CD14-positive monocyte (primary cell): ENCODE results near the gene FAM193A. TPM values are rescaled to one million over a fixed set of nuclear protein-coding genes. Genes with fewer than 3 reads are reported as not detected.
"Not testable (repeated sequence)": the region's sequence is repeated elsewhere in the genome, so short reads cannot be mapped to it uniquely, and the experiment has no call there.

Experiments
- DNase-seq, 3 donors: peaks; one replicate each; pipeline ENCODE4 v3.0.0-alpha.2; 2011 to 2022
- H2AFZ ChIP-seq: 2 replicates; pipeline ENCODE4 v1.6.0; 2012; ENCODE audit warnings: mild to moderate bottlenecking, low read depth, low read length, inconsistent platforms; ENCODE audit not compliant: insufficient read depth, poor library complexity, severe bottlenecking
- H3K27ac ChIP-seq, 2 donors: 1 replicate in 1 of 2; 2 replicates in 1 of 2; pipeline ENCODE4 v1.5.1; 2012 to 2013; ENCODE audit warnings: low read length in 2 of 2, control low read depth in 1 of 2, inconsistent platforms in 1 of 2, low read depth in 1 of 2, mild to moderate bottlenecking in 1 of 2
- H3K27me3 ChIP-seq, 2 donors: one replicate each; pipeline versions ENCODE4 v1.6.0 to v1.6.1; 2011 to 2013; ENCODE audit warnings: low read length in 2 of 2; ENCODE audit not compliant: control insufficient read depth in 2 of 2, insufficient read depth in 2 of 2
- H3K36me3 ChIP-seq, 2 donors: replicated peaks in 1 of 2; 1 replicate in 1 of 2; 2 replicates in 1 of 2; pipeline versions ENCODE4 v1.5.1 to v1.6.1; 2012 to 2013; ENCODE audit warnings: low read length in 2 of 2, control low read depth in 1 of 2, inconsistent platforms in 1 of 2, mild to moderate bottlenecking in 1 of 2; ENCODE audit not compliant: insufficient read depth in 2 of 2, control insufficient read depth in 1 of 2
- H3K4me1 ChIP-seq, 2 donors: 1 replicate in 1 of 2; 2 replicates in 1 of 2; pipeline versions ENCODE4 v1.5.1 to v1.6.1; 2012 to 2013; ENCODE audit warnings: low read length in 2 of 2, control low read depth in 1 of 2, inconsistent platforms in 1 of 2, mild to moderate bottlenecking in 1 of 2, moderate library complexity in 1 of 2; ENCODE audit not compliant: insufficient read depth in 2 of 2, control insufficient read depth in 1 of 2
- H3K4me2 ChIP-seq: replicated peaks from 2 replicates; pipeline ENCODE3; 2012; ENCODE audit warnings: low read length, moderate library complexity, mild to moderate bottlenecking; ENCODE audit not compliant: poor library complexity, severe bottlenecking; ENCODE audit errors: extremely low read depth
- H3K4me3 ChIP-seq, 3 experiments: fragments of 200-600 bp in 1 of 3; sonication (generic) in 1 of 3; replicated peaks in 1 of 3; 1 replicate in 2 of 3; 2 replicates in 1 of 3; pipeline ENCODE4 v1.5.1; 2011 to 2013; ENCODE audit warnings: low read length in 3 of 3, mild to moderate bottlenecking in 3 of 3, control low read depth in 2 of 3, low read depth in 2 of 3, inconsistent platforms in 1 of 3, moderate library complexity in 1 of 3
- H3K79me2 ChIP-seq: 2 replicates; pipeline ENCODE4 v1.6.0; 2012; ENCODE audit warnings: mild to moderate bottlenecking, control low read depth, inconsistent platforms, low read length, moderate library complexity; ENCODE audit not compliant: insufficient read depth
- H3K9ac ChIP-seq: 2 replicates; pipeline ENCODE4 v1.6.0; 2017; ENCODE audit warnings: low read length, mild to moderate bottlenecking; ENCODE audit not compliant: insufficient read depth, poor library complexity, severe bottlenecking
- H3K9me3 ChIP-seq, 2 donors: replicated peaks in 1 of 2; 1 replicate in 1 of 2; 2 replicates in 1 of 2; pipeline versions ENCODE4 v1.5.1 to v1.6.1; 2012 to 2013; ENCODE audit warnings: low read length in 2 of 2, control low read depth in 1 of 2; ENCODE audit not compliant: control insufficient read depth in 1 of 2, insufficient read depth in 1 of 2
- H4K20me1 ChIP-seq: 2 replicates; pipeline ENCODE4 v1.6.0; 2012; ENCODE audit warnings: mild to moderate bottlenecking, low read length, control low read depth, moderate library complexity; ENCODE audit not compliant: insufficient read depth
- H3K27ac Mint-ChIP-seq, 7 donors: one replicate each; pipeline ENCODE4 v1.8.0; 2020; ENCODE audit warnings: mild to moderate bottlenecking in 7 of 7, mixed read lengths in 7 of 7, moderate library complexity in 6 of 7, inconsistent platforms in 2 of 7
- H3K27me3 Mint-ChIP-seq, 3 donors: one replicate each; pipeline ENCODE4 v1.8.0; 2021 to 2022; ENCODE audit warnings: low read depth in 3 of 3, mild to moderate bottlenecking in 3 of 3, mixed read lengths in 3 of 3, moderate library complexity in 3 of 3, inconsistent platforms in 1 of 3
- H3K36me3 Mint-ChIP-seq, 2 donors: one replicate each; pipeline ENCODE4 v1.8.0; 2020; ENCODE audit warnings: mixed read lengths in 2 of 2, inconsistent platforms in 1 of 2, mild to moderate bottlenecking in 1 of 2
- H3K4me1 Mint-ChIP-seq: one replicate; pipeline ENCODE4 v1.8.0; 2020; ENCODE audit warnings: mild to moderate bottlenecking, mixed read lengths
- H3K4me3 Mint-ChIP-seq, 2 donors: one replicate each; pipeline ENCODE4 v1.8.0; 2020; ENCODE audit warnings: mild to moderate bottlenecking in 2 of 2, mixed read lengths in 2 of 2, moderate library complexity in 1 of 2
- H3K9me3 Mint-ChIP-seq, 7 donors: one replicate each; pipeline ENCODE4 v1.8.0; 2020 to 2022; ENCODE audit warnings: mixed read lengths in 7 of 7, mild to moderate bottlenecking in 6 of 7, moderate library complexity in 6 of 7, inconsistent platforms in 2 of 7
- WGBS: methylation state at CpG from one replicate; pipeline ENCODE4 v1.1.5; 2013; ENCODE audit warnings: missing lambda C conversion rate; ENCODE audit not compliant: insufficient coverage; 5-methylcytosine and 5-hydroxymethylcytosine counted together
- intact Hi-C, 2 donors: fragments of 100-400 bp; cut with micrococcal nuclease; formaldehyde crosslinking; loops; one replicate each; pipeline versions ENCODE4 v1.15.0 to v1.15.1; 2023
- polyA plus RNA-seq, 3 donors: library from polyadenylated mRNA; depleted of rRNA in 1 of 3; unstranded in 2 of 3; stranded (reverse) in 1 of 3; fragments of 300-500 nt in 2 of 3; fragments of >200 nt in 1 of 3; fragmentation: Illumina TruSeq in 2 of 3; gene quantifications; 1 replicate in 2 of 3; 2 replicates in 1 of 3; pipeline ENCODE4 v1.2.3, GENCODE V29; 2012 to 2021
- TF ChIP-seq, protein P1 (sequence below): fragments of 200-600 bp; IDR thresholded peaks from one replicate; pipeline ENCODE4 v1.8.0; 2022; ENCODE audit warnings: antibody characterized with exemption, mild to moderate bottlenecking

Gene FAM193A
- polyA plus RNA-seq, 3 donors, result 0.66 to 11.8 (median 0.82) TPM

DNA sequence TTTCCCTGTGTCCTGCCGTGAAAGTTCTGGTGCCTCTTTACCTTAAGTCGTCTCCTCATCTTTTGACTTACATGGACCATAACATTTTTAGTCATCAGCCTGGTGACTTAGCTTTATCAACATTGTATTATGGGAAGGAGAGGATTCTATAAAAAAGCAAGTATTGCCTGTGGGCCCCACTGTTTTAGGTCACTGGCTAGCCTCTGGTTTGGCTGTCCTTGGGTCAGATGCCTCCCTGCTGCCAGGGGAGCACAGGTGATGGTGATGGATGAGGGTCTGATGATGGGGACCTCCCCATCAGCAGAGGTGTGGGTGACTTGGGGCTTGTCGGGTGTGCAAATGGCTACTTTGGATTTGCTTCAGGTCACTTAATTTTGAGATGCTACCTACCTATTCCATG is 51.8 kb downstream of the FAM193A start:
- Histone ChIP-seq H2AFZ (no peak overlapping the region), H4K20me1 (peaks cover 100% of the 10 kb centered on the region), H3K79me2 (peaks cover 98% of the 10 kb centered on the region), H3K4me2 (no peak overlapping the region), H3K27ac (no peak overlapping the region), H3K27me3 (no peaks in the 10 kb centered on the region), H3K4me1 (peaks cover 22 to 27% of the 10 kb centered on the region in 2 donors), H3K9me3 (no peaks in the 10 kb centered on the region), H3K36me3 (no peaks in the 10 kb centered on the region), H3K4me3 (no peak overlapping the region), H3K9ac (no peak overlapping the region)
- 100% methylated on average over 1 of the region's 3 CpGs for whole genome bisulfite sequencing
- no peaks in the 10 kb centered on the region for H3K36me3 Mint-ChIP-seq
- no peak overlapping the region for H3K4me3 Mint-ChIP-seq
- H3K27ac Mint-ChIP-seq, result peak overlapping the region in 1 of 7 donors; percentile 26
- H3K9me3 Mint-ChIP-seq, result no peaks in the 10 kb centered on the region
- intact Hi-C loops, result no loop called here
- peaks cover 1 to 2% (median 1%) of the 10 kb centered on the region in 3 donors for H3K27me3 Mint-ChIP-seq
- peaks cover 37% of the 10 kb centered on the region for H3K4me1 Mint-ChIP-seq
- TF ChIP-seq, protein P1, sequence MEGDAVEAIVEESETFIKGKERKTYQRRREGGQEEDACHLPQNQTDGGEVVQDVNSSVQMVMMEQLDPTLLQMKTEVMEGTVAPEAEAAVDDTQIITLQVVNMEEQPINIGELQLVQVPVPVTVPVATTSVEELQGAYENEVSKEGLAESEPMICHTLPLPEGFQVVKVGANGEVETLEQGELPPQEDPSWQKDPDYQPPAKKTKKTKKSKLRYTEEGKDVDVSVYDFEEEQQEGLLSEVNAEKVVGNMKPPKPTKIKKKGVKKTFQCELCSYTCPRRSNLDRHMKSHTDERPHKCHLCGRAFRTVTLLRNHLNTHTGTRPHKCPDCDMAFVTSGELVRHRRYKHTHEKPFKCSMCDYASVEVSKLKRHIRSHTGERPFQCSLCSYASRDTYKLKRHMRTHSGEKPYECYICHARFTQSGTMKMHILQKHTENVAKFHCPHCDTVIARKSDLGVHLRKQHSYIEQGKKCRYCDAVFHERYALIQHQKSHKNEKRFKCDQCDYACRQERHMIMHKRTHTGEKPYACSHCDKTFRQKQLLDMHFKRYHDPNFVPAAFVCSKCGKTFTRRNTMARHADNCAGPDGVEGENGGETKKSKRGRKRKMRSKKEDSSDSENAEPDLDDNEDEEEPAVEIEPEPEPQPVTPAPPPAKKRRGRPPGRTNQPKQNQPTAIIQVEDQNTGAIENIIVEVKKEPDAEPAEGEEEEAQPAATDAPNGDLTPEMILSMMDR, result no peak
- DNase-seq, result no peak

DNA sequence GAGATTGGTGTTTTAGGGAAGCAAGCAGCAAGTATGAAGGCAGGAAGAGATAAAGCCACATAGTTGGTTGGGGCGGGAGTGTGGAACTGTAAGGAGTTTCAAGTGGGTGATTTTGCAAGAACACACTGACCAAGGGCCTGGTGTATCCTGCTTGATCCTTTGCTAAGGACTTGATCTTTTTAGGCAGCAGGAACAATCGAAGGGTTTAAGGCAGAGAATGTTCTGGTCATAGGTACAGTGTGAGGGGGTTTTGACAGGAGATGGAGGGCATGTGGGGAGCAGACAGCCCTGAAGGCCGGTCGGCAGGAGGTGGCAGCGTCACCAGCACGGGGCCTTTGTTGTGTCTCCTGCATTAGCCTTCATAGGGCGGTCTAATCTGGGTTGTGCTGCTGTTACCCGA is 54.7 kb downstream of the FAM193A start:
- Histone ChIP-seq H3K79me2 (peaks cover 98% of the 10 kb centered on the region), H3K9ac (peak overlapping the region; percentile 10), H3K4me3 (no peak overlapping the region), H4K20me1 (peaks cover 100% of the 10 kb centered on the region), H3K4me2 (peak overlapping the region; percentile 35), H3K36me3 (peaks cover 1 to 3% of the 10 kb centered on the region in 2 donors), H3K27ac (peak overlapping the region; percentile 41 to 63), H2AFZ (no peak overlapping the region), H3K27me3 (no peaks in the 10 kb centered on the region), H3K9me3 (no peaks in the 10 kb centered on the region), H3K4me1 (peaks cover 22 to 28% of the 10 kb centered on the region in 2 donors)
- peaks cover 34% of the 10 kb centered on the region for H3K4me1 Mint-ChIP-seq
- H3K27me3 Mint-ChIP-seq, result peaks cover 1 to 2% (median 1%) of the 10 kb centered on the region in 3 donors
- H3K36me3 Mint-ChIP-seq, result peaks cover 3 to 4% of the 10 kb centered on the region in 2 donors
- no peaks in the 10 kb centered on the region for H3K9me3 Mint-ChIP-seq
- peak overlapping the region; percentile 59 to 92 (median 81) for H3K27ac Mint-ChIP-seq
- intact Hi-C loops, result no loop called here
- TF ChIP-seq, protein P1, result no peak
- H3K4me3 Mint-ChIP-seq, result peak overlapping the region in 1 of 2 donors; percentile 80
- 3% methylated on average over 7 of the region's 8 CpGs for WGBS
- DNase-seq, result peak; percentile 25 to 41 (median 27)

GRCh38 chr4:2592014-2592413 is 55.6 kb downstream of the FAM193A start:
- H3K27me3 ChIP-seq, H3K4me3 ChIP-seq, DNase-seq, intact Hi-C loops, H2AFZ ChIP-seq, H3K4me2 ChIP-seq, H3K9ac ChIP-seq, H3K27me3 Mint-ChIP-seq, H3K4me3 Mint-ChIP-seq, H3K27ac ChIP-seq, H3K9me3 Mint-ChIP-seq, H3K9me3 ChIP-seq: not testable (repeated sequence)
- H3K4me1 Mint-ChIP-seq, result peaks cover 34% of the 10 kb centered on the region
- peak overlapping the region in 2 of 7 donors; percentile 64 to 75 for H3K27ac Mint-ChIP-seq
- H3K79me2 ChIP-seq, result peaks cover 98% of the 10 kb centered on the region
- peaks cover 22 to 28% of the 10 kb centered on the region in 2 donors for H3K4me1 ChIP-seq
- WGBS, result 96% methylated on average over 4 of the region's 12 CpGs
- peaks cover 100% of the 10 kb centered on the region for H4K20me1 ChIP-seq
- peaks cover 10 to 12% of the 10 kb centered on the region in 2 donors for H3K36me3 Mint-ChIP-seq
- peaks cover 9 to 11% of the 10 kb centered on the region in 2 donors for H3K36me3 ChIP-seq
